Measurements from ENCODE around the gene PPM1D. TPM values are rescaled to one million over a fixed set of nuclear protein-coding genes. Genes with fewer than 3 reads are reported as not detected.

Gene PPM1D
- total and polyA plus RNA-seq, 2 of the 13 experiments (the other 11 are each of a cell fraction or from before 2014, with no cell fraction given), result 8.0 to 26.2 TPM

- TF ChIP-seq MLXIP (CRISPR knock-in tag; IDR thresholded peaks at IDR 0.05; ENCODE audit: borderline replicate concordance), result no peak
- no peak for TF ChIP-seq FOXP1 (IDR thresholded peaks at IDR 0.05)
- peak; percentile 44 for TF ChIP-seq FOXP1 (CRISPR knock-in tag; IDR thresholded peaks at IDR 0.05)
- no peak for TF ChIP-seq NFE2L1 (CRISPR knock-in tag; IDR thresholded peaks at IDR 0.05; ENCODE audit: borderline replicate concordance)
- TF ChIP-seq NFATC3 (CRISPR knock-in tag; IDR thresholded peaks at IDR 0.05), result no peak
- TF ChIP-seq MYC (CRISPR knock-in tag; IDR thresholded peaks at IDR 0.05; ENCODE audit: borderline replicate concordance), result no peak
- TF ChIP-seq GPN1 (CRISPR knock-in tag; IDR thresholded peaks at IDR 0.05; ENCODE audit: borderline replicate concordance), result no peak
- no peak for TF ChIP-seq ZNF10 (CRISPR knock-in tag; IDR thresholded peaks at IDR 0.05; ENCODE audit: borderline replicate concordance, low read depth)
- no peak for TF ChIP-seq MTA1 (CRISPR knock-in tag; IDR thresholded peaks at IDR 0.05; ENCODE audit: borderline replicate concordance)
- TF ChIP-seq ZNF350 (CRISPR knock-in tag; IDR thresholded peaks at IDR 0.05; ENCODE audit: borderline replicate concordance, low read depth), result no peak
- no peak for TF ChIP-seq RXRA (CRISPR knock-in tag; IDR thresholded peaks at IDR 0.05)
- no peak for TF ChIP-seq KLF13 (CRISPR knock-in tag; IDR thresholded peaks at IDR 0.05)
- TF ChIP-seq SMARCC2 (IDR thresholded peaks at IDR 0.05), result no peak
- TF ChIP-seq JUNB (CRISPR knock-in tag; IDR thresholded peaks at IDR 0.05; ENCODE audit: borderline replicate concordance), result no peak
- TF ChIP-seq ATF7 (IDR thresholded peaks at IDR 0.05), result no peak
- TF ChIP-seq ATF7 (CRISPR knock-in tag; IDR thresholded peaks at IDR 0.05), result no peak
- TF ChIP-seq ZNF704 (CRISPR knock-in tag; IDR thresholded peaks at IDR 0.05; ENCODE audit: borderline replicate concordance), result no peak
- TF ChIP-seq YY1 (IDR thresholded peaks at IDR 0.05; ENCODE audit: insufficient read depth, insufficient replicate concordance, low read depth, low read length), result no peak
- TF ChIP-seq NCOA1 (CRISPR knock-in tag; IDR thresholded peaks at IDR 0.05), result no peak
- TF ChIP-seq KLF12 (CRISPR knock-in tag; IDR thresholded peaks at IDR 0.05; ENCODE audit: borderline replicate concordance), result no peak
- 0 out of 2 replicates have a peak, but pooled peaks have one; percentile 36 for TF ChIP-seq ZKSCAN8 (CRISPR knock-in tag; IDR thresholded peaks at IDR 0.05; ENCODE audit: borderline replicate concordance)
- 0 out of 2 replicates have a peak, but pooled peaks have one; percentile 38 for TF ChIP-seq ATF1 (CRISPR knock-in tag; IDR thresholded peaks at IDR 0.05)
- TF ChIP-seq FOXA3 (CRISPR knock-in tag; IDR thresholded peaks at IDR 0.05), result no peak; the same call in 1 of the 2 replicates
- TF ChIP-seq ETV6 (CRISPR knock-in tag; conservative IDR thresholded peaks at IDR 0.05), result no peak
- TF ChIP-seq HMGXB4 (CRISPR knock-in tag; IDR thresholded peaks at IDR 0.05; ENCODE audit: borderline replicate concordance in 1 of 2, low read depth in 1 of 2), result peak in 1 of 2 experiments; percentile 50; a peak in 1 of 4 replicates
These were observed 1.7 kb downstream of the PPM1D start (continued) for GRCh38 chr17:60601447-60602384.

Data from HepG2 (cell line).